Testis (tissue), 3 donors: ENCODE results near the gene SMAD6. TPM values are rescaled to one million over a fixed set of nuclear protein-coding genes. Genes with fewer than 3 reads are reported as not detected.

Source experiments
- DNase-seq: peaks from one replicate; pipeline ENCODE4 v3.0.0-alpha.2; 2019
- H3K27ac ChIP-seq, 2 donors: fragments of 200-600 bp; sonication (generic); one replicate each; pipeline ENCODE4 v1.5.1; 2019
- H3K27me3 ChIP-seq: fragments of 200-600 bp; sonication (generic); one replicate; pipeline ENCODE4 v1.5.1; 2019
- H3K36me3 ChIP-seq: fragments of 200-600 bp; sonication (generic); one replicate; pipeline ENCODE4 v1.5.1; 2017; ENCODE audit warnings: low read depth; ENCODE audit errors: missing control alignments
- H3K4me1 ChIP-seq: fragments of 200-600 bp; sonication (generic); one replicate; pipeline ENCODE4 v1.5.1; 2019
- H3K4me3 ChIP-seq, 2 donors: fragments of 200-600 bp; sonication (generic); one replicate each; pipeline ENCODE4 v1.5.1; 2017 to 2019
- H3K9me3 ChIP-seq: fragments of 200-600 bp; sonication (generic); one replicate; pipeline ENCODE4 v1.5.1; 2017
- CTCF ChIP-seq, 3 experiments: fragments of 450-650 bp in 2 of 3; fragments of 200-600 bp in 1 of 3; sonication (generic) in 1 of 3; IDR thresholded peaks; one replicate each; pipeline ENCODE4 v1.5.1; 2016 to 2019; ENCODE audit warnings: antibody characterized with exemption in 3 of 3, mild to moderate bottlenecking in 2 of 3, moderate library complexity in 1 of 3
- POLR2A ChIP-seq: fragments of 450-650 bp; IDR thresholded peaks from one replicate; pipeline ENCODE4 v1.6.1; 2017; ENCODE audit warnings: antibody characterized with exemption, mild to moderate bottlenecking, moderate library complexity
- WGBS, 2 donors: methylation state at CpG; one replicate each; pipeline ENCODE4 v1.1.5; 2018; 5-methylcytosine and 5-hydroxymethylcytosine counted together
- intact Hi-C: fragments of 100-400 bp; cut with DNase I; formaldehyde crosslinking; loops from one replicate; pipeline ENCODE4 v1.15.1; 2023; ENCODE audit warnings: low total_unique reads
- polyA plus RNA-seq: library from polyadenylated mRNA; stranded (reverse); fragments of 350-450 nt; fragmentation: Illumina TruSeq; extraction: RNeasy Lipid Tissue Mini Kit (QIAGEN cat#74804); gene quantifications from one replicate; pipeline ENCODE4 v1.2.3, GENCODE V29; 2014; ENCODE audit warnings: low read depth, low replicate concordance; ENCODE audit not compliant: insufficient read depth
- total RNA-seq, 2 donors: library from RNA; depleted of rRNA; stranded (reverse); fragments of >200 nt; gene quantifications; one replicate each; pipeline ENCODE4 v1.2.3, GENCODE V29; 2016

Gene SMAD6
- total and polyA plus RNA-seq, 3 donors from 2014 or later = 3.2 to 19.4 (median 17.5) TPM

DNA sequence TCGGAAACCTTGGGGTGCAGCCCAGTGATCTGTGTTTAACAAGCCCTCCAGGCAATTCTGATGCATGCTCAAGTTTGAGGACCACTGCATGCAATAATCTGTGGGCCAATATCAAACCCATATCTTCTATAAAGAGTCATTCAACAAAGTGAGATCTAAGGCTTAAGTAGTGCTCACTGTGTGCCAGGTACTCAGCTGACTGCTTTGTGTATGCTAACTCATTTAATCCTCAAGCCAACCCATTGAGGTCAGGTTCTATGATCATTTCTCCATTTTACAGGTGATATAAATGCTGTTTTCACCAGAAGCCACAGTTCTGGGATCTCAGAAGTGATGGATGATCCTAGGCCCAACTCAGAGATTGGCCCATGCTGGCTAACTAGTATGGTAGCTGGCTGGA, 101.7 kb downstream of the SMAD6 start:
- no peak for DNase-seq
- H3K4me1 ChIP-seq = peaks cover 12% of the 10 kb centered on the region
- TF ChIP-seq POLR2A (no peak), CTCF (IDR thresholded peaks at IDR 0.05) (no peak)
- H3K36me3 ChIP-seq = no peaks in the 10 kb centered on the region
- 75 to 84% methylated on average over 1 of the region's 1 CpG for WGBS, 2 donors
- no peaks in the 10 kb centered on the region for H3K27me3 ChIP-seq
- no peaks in the 10 kb centered on the region for H3K9me3 ChIP-seq
- intact Hi-C loops = no loop called here
- no peak overlapping the region for H3K4me3 ChIP-seq
- H3K27ac ChIP-seq = peak overlapping the region in 1 of 2 donors; percentile 38

- Histone ChIP-seq H3K27ac (no peak overlapping the region), H3K4me3 (no peak overlapping the region), H3K27me3 (no peaks in the 10 kb centered on the region), H3K9me3 (no peaks in the 10 kb centered on the region), H3K36me3 (no peaks in the 10 kb centered on the region), H3K4me1 (peaks cover 12% of the 10 kb centered on the region)
- WGBS, 2 donors = 80 to 92% methylated on average over 3 of the region's 3 CpGs
- DNase-seq = no peak
- TF ChIP-seq POLR2A = no peak
- no peak for TF ChIP-seq CTCF (IDR thresholded peaks at IDR 0.05)
- intact Hi-C loops = no loop called here
Observed at GRCh38 chr15:66805202-66805885, 103.3 kb downstream of the SMAD6 start.

GRCh38 chr15:66808181-66808824, 106.3 kb downstream of the SMAD6 start:
- WGBS, 2 donors = 92 to 96% methylated on average over 15 to 21 of the region's 21 CpGs
- no peak for DNase-seq
- intact Hi-C loops = no loop called here
- peaks cover 2% of the 10 kb centered on the region for H3K4me1 ChIP-seq
- H3K27ac ChIP-seq = no peak overlapping the region
- H3K27me3 ChIP-seq = no peaks in the 10 kb centered on the region
- H3K4me3 ChIP-seq = no peak overlapping the region
- TF ChIP-seq POLR2A = no peak
- TF ChIP-seq CTCF (IDR thresholded peaks at IDR 0.05) = no peak
- H3K36me3 ChIP-seq = no peaks in the 10 kb centered on the region
- H3K9me3 ChIP-seq = no peaks in the 10 kb centered on the region

GRCh38 chr15:66809664-66810063, 107.6 kb downstream of the SMAD6 start:
- 82 to 84% methylated on average over 4 of the region's 4 CpGs for WGBS, 2 donors
- no peak overlapping the region for H3K27ac ChIP-seq
- no peaks in the 10 kb centered on the region for H3K9me3 ChIP-seq
- DNase-seq = no peak
- intact Hi-C loops = no loop called here
- no peak overlapping the region for H3K4me3 ChIP-seq
- no peaks in the 10 kb centered on the region for H3K36me3 ChIP-seq
- no peaks in the 10 kb centered on the region for H3K27me3 ChIP-seq
- no peaks in the 10 kb centered on the region for H3K4me1 ChIP-seq
- TF ChIP-seq CTCF (IDR thresholded peaks at IDR 0.05) = no peak
- TF ChIP-seq POLR2A = no peak

DNA sequence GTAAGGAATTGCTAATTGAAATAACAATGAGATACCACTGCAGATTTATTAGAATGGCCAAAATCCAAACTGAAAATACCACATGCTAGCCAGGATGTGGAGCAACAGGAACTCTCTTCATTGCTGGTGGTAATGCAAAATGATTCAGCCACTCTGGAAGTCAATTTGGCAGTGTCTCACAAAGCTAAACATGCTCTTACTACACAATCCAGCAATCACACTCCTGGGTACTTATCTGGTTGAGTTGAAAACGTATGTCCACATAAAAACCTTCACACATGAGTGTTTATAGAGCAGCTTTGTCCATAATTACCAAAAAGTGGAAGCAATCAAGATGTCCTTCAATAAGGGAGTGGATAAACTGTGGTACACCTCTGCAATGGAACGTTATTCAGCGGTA, 113.3 kb downstream of the SMAD6 start:
- no peak overlapping the region for H3K27ac ChIP-seq
- H3K9me3 ChIP-seq = no peaks in the 10 kb centered on the region
- H3K4me3 ChIP-seq = no peak overlapping the region
- no peaks in the 10 kb centered on the region for H3K27me3 ChIP-seq
- DNase-seq = no peak
- no peaks in the 10 kb centered on the region for H3K36me3 ChIP-seq
- WGBS, 2 donors = 72% methylated on average over 3 of the region's 3 CpGs
- H3K4me1 ChIP-seq = no peaks in the 10 kb centered on the region
- intact Hi-C loops = no loop called here
- TF ChIP-seq POLR2A (no peak), CTCF (IDR thresholded peaks at IDR 0.05) (no peak)
